HG02870 (cell line): ENCODE data around the gene TBL1XR1.

Experiments used
- ATAC-seq: cut with Tn5 transposase; IDR thresholded peaks from one replicate; pipeline ENCODE4 v1.9.1; 2021; ENCODE audit warnings: mild to moderate bottlenecking, moderate library complexity; ENCODE audit not compliant: unreplicated experiment

The TBL1XR1 gene

GRCh38 chr3:176976586-176976985 lies 220.7 kb downstream of the TBL1XR1 start:
- ATAC-seq, result no peak

GRCh38 chr3:176974279-176974678 lies 223.0 kb downstream of the TBL1XR1 start:
- ATAC-seq, result no peak

GRCh38 chr3:176971613-176972174 lies 225.6 kb downstream of the TBL1XR1 start:
- ATAC-seq, result no peak

GRCh38 chr3:176970770-176971169 lies 226.5 kb downstream of the TBL1XR1 start:
- ATAC-seq, result no peak

GRCh38 chr3:176969506-176969905 lies 227.8 kb downstream of the TBL1XR1 start:
- ATAC-seq, result no peak
